ENCODE results near the gene MKNK1.

The MKNK1 gene

DNA sequence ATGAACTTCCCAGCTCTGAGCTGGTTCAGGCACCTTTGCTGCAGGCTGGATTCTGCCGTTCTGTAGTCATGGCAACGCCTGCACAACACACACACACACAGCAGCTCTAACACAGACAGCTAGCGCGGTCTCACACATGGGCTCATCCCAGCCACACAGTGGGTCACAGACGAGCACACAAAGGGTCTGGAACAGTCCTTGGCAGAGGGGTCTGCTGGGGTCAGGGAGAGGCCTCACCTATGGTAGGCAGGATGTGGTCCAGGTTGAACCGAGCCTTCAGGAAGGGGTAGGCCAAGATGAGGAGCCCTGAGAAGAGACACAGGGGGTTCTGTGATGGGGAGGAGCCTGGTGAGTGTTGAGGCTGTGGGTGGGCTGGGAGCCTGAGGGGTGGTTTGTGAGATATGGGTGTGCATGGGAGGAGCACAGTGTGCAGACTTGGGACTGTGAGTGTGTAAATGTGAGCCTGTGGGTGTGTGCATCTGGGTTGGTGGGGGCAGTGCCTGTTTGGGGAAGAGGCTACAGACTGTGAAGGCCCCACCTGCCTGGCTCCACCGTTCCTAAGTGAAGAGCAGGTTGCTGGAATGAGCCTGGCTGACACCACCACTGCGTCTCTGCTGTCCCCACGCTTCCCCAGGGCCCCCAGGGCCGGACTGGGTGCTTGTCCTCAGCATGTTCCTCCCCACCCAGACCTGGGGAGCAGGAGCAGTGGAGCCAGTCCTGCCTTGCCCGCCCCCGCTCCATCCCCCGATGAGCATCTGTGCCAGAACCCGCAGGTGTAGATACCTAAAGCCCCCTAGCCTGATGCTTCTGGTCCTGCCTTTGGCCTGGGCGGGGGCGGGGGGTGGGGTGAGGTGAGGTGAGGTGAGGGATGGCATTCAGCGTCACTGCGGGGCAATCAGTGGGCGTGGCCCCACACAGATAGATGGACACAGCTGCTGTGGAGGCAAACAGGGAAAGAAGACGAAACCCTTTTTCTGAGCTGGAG, 54.1 kb downstream of the MKNK1 start:
- H3K9me3 Mint-ChIP-seq: no peaks in the 10 kb centered on the region
- peaks cover 28% of the 10 kb centered on the region for H3K4me1 Mint-ChIP-seq
- H3K4me3 Mint-ChIP-seq: peak overlapping the region; percentile 28
- peak; percentile 91 for ATAC-seq
- peak; percentile 30 to 66 for DNase-seq (ENCODE audit: low spot score in 2 of 2)
- H3K27ac Mint-ChIP-seq: peak overlapping the region; percentile 95
- peaks cover 10% of the 10 kb centered on the region for H3K36me3 Mint-ChIP-seq

DNA sequence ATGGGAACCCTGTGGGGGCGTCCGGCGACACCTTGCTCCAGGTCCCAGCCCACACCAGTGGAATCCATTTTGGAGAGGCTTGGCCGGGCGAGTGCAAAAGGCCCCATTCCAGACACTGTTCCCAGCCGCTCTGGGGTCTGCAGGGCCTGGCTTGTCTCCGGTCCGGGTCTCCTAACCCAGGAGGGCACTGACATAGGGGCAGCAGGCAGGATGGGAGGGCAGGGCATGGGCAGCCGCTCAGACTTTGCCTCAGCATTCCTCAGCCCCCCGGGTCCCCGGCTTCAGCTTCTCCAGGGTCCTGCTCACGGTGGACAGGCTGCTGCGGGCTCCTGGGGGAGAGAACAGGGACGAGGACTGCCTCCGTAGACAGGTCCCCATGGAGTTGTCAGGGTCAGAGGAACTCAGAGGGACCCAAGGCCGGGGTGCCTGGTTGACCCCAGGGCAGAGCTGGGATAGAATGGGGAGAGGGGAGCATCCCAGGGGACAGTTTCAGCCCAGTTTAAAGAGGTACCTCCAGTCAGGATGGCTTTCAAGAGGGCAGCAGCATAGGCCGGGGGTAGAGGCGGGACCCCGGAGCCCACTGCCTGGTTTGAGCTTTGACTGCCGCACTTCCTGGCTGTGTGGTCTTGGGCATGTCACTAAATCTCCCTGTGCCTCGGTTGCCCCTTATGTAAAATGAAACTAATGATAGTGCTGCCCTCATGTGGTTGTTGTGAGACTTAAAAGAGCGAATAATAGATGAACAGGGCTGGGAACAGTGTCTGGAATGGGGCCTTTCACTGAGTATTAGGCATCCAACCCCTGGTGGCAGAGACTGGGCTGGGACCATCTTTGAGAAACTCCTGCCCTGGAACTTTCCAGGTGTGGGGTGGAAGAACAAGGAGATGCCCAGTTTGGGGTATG, 56.3 kb downstream of the MKNK1 start:
- H3K4me3 Mint-ChIP-seq: no peak overlapping the region
- H3K27ac Mint-ChIP-seq: peak overlapping the region; percentile 95
- DNase-seq (ENCODE audit: low spot score in 2 of 2) (no peak), ATAC-seq (peak; percentile 27)
- H3K4me1 Mint-ChIP-seq: peaks cover 38% of the 10 kb centered on the region
- peaks cover 10% of the 10 kb centered on the region for H3K36me3 Mint-ChIP-seq
- no peaks in the 10 kb centered on the region for H3K9me3 Mint-ChIP-seq

DNA sequence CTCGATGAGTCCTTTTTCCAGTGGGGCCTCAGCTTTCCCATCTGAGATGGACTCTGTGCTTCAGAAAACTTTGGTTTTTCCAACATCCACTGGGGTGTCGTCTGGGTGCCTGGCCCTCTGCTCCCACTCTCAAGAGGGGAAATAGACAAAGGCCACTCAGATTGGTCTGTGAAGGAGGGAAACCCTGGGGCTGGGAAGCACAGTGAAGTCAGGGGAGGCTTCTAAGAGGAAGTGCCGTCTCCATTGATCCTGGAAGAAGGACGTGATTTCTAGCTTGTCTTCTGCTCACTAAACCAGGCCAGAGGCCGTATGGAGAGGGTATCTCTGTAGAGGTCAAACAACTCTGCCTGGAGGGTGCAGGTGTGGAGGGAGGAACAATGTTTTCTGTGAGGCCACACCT, 57.9 kb downstream of the MKNK1 start:
- DNase-seq (ENCODE audit: low spot score in 2 of 2) (no peak), ATAC-seq (no peak)
- H3K4me3 Mint-ChIP-seq: no peak overlapping the region
- H3K27ac Mint-ChIP-seq: no peak overlapping the region
- no peaks in the 10 kb centered on the region for H3K9me3 Mint-ChIP-seq
- peaks cover 10% of the 10 kb centered on the region for H3K36me3 Mint-ChIP-seq
- peaks cover 38% of the 10 kb centered on the region for H3K4me1 Mint-ChIP-seq

DNA sequence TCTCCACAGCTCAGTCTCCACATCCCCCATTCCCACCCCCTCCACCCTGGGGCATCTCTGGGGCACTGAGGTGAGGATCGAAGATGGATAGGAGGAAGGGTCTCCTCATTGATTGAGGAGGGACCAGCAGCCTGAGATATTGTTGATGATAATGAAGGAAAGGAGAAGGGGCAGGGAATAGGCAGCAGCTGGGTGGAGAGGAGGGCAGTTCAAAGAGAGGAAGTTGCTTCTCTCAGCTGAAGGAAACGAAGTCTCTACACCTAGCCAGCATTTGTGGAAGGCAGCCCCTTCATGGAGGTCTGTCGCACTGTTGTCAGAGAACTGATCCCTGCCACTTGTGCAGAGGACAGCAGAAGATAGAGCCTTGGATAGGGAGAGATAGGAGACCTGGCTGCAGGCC, 58.3 kb downstream of the MKNK1 start:
- Mint-ChIP-seq H3K27ac (no peak overlapping the region), H3K36me3 (peaks cover 10% of the 10 kb centered on the region)
- ATAC-seq: no peak

DNA sequence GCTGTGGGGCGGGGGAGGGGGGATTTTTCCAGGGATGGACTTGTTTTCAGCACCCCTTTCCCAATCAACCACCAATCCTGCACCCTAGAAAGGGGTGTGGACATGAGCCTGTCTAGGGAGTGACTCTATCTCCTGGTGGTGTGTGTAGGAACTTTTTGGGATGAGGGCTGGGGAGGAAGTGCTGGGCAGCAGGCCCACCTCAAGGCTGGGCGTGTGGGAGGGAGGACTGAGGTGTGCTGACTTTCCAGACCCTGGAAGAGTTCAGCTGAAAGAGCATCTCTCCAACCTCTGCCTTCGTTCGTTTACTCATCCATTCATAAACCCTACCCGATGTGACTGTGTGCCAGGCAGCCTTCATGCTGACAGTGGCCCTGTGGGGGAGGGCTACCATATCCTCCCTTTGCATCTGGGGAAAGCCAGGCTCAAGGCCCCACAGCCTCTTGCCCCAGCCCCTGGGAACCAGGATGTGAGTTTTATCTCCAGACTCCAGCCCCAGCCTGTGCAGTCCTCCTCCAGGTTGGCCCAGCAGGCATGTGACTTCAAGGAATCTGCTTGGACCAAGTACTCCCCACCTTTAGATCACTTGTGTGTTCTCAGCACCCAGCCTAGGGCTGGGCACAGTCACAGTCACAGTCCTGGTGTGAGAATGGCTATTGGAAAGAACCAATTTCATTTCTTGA, 59.4 kb downstream of the MKNK1 start:
- Mint-ChIP-seq H3K36me3 (peaks cover 6% of the 10 kb centered on the region), H3K4me3 (no peak overlapping the region), H3K27ac (no peak overlapping the region), H3K4me1 (peaks cover 24% of the 10 kb centered on the region), H3K9me3 (no peaks in the 10 kb centered on the region)
- DNase-seq (ENCODE audit: low spot score in 2 of 2) (no peak), ATAC-seq (no peak)

More for the DNA sequence above, 58.3 kb downstream of the MKNK1 start:
- H3K4me1 Mint-ChIP-seq: peaks cover 35% of the 10 kb centered on the region
- H3K9me3 Mint-ChIP-seq: no peaks in the 10 kb centered on the region
- H3K4me3 Mint-ChIP-seq: no peak overlapping the region
- DNase-seq (ENCODE audit: low spot score in 2 of 2): no peak

DNA sequence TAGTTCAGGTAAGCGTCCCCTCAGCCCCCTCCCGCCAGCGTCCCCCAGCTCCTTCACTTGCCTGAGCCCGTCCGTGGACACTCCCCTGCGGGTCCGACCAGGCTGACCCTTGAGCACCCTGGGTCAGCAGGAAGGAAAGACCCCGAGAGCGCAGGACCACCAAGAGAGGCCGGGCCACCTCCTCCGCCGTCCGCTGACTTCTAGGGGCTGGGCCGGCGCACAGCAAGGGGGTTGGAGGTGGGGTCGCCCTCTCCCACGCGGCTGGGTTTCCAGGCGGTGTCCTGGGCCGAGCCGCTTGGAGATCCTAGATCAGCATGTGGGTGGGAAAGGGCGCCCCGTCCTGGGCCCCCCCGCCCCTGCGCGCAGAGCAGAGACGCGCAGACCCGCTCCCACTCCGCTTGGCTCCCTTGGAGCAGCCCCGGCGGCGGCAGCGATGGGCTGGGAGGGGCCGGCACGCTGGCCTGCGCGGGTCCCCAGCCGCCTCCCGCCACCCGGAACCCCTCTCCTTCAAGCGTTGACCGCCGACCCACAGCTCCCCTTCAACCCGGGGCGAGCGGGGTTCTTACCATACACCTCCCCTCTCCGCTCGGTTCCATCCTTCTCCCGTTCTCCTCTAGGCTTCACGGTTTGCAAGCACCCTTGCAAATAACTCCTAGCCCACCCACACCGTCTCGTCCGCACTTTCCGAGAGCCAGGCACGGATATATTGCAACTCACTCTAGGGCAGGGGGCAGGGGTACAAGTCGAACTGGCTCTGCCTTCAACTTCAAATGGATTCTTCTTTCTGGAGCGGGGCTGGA, 60.1 kb downstream of the MKNK1 start:
- Mint-ChIP-seq H3K27ac (no peak overlapping the region), H3K9me3 (no peaks in the 10 kb centered on the region), H3K36me3 (no peaks in the 10 kb centered on the region), H3K4me3 (no peak overlapping the region), H3K4me1 (peaks cover 17% of the 10 kb centered on the region)
- ATAC-seq (no peak), DNase-seq (ENCODE audit: low spot score in 2 of 2) (no peak)

DNA sequence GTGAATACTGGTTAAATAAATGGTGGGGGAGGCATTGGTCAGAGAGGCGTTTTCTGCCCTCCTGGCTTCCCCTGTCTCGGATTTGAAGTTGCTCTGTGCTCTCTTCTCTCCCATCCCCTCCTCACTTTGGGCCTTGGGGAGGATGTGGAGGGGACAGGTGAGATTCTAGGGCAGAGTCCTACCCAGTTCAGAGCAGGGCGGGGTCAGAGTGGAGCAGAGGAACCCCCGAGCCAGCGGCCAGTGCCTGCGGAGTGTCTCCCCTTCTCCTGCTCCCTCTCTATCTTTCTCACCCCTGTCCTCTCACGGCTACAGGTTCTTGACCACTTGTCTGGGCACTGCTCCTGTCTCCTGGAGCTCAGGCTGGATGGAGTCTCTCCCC, 60.7 kb downstream of the MKNK1 start:
- no peak overlapping the region for H3K27ac Mint-ChIP-seq
- H3K36me3 Mint-ChIP-seq: no peaks in the 10 kb centered on the region
- ATAC-seq: no peak
- H3K4me3 Mint-ChIP-seq: no peak overlapping the region
- no peaks in the 10 kb centered on the region for H3K9me3 Mint-ChIP-seq
- H3K4me1 Mint-ChIP-seq: peaks cover 17% of the 10 kb centered on the region
- DNase-seq (ENCODE audit: low spot score in 2 of 2): no peak

DNA sequence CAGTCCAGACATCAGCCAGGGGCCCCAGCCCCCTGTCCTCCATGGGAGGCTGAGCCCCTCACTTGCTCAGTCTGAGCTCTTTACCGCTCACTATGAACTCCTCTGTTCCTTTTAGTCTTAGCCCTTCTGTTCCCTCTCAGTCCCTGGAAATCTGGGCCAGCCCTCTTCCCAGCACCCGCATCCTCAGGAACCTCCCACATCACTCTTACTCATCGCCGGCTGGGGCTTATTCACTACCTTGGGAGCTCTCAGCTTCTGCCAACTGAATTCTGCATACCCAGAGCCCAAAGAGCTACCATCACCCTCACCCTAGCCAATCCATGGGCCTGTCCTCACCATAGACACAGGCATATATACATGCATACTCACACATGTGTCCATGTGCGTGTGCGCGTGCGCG, 64.1 kb downstream of the MKNK1 start:
- H3K4me1 Mint-ChIP-seq: peaks cover 11% of the 10 kb centered on the region
- DNase-seq (ENCODE audit: low spot score in 2 of 2): no peak
- no peak overlapping the region for H3K27ac Mint-ChIP-seq
- H3K9me3 Mint-ChIP-seq: no peaks in the 10 kb centered on the region
- ATAC-seq: no peak
- no peaks in the 10 kb centered on the region for H3K36me3 Mint-ChIP-seq
- no peak overlapping the region for H3K4me3 Mint-ChIP-seq

DNA sequence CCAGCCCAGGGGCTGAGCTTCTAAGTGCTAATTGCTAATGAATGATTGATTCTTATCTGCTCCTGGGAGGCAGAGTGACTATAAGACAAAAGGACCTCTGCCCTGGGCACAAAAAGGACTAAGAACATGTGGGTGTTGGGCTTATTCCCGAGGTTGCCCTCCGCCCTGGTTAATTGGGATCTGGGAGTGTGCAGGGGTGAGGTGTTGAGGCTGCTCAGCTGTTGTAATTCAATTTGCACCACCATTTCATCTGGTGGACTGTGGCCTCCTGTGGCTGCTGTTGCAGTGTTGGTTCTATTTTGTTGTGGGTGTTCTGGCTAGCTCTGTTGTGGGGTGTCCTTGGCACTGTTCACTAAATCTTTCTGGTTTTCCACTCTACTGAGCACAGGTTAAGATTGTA, 65.9 kb downstream of the MKNK1 start:
- peaks cover 6% of the 10 kb centered on the region for H3K4me1 Mint-ChIP-seq
- no peaks in the 10 kb centered on the region for H3K36me3 Mint-ChIP-seq
- no peak overlapping the region for H3K27ac Mint-ChIP-seq
- H3K9me3 Mint-ChIP-seq: no peaks in the 10 kb centered on the region
- no peak for ATAC-seq
- no peak for DNase-seq (ENCODE audit: low spot score in 2 of 2)
- no peak overlapping the region for H3K4me3 Mint-ChIP-seq

DNA sequence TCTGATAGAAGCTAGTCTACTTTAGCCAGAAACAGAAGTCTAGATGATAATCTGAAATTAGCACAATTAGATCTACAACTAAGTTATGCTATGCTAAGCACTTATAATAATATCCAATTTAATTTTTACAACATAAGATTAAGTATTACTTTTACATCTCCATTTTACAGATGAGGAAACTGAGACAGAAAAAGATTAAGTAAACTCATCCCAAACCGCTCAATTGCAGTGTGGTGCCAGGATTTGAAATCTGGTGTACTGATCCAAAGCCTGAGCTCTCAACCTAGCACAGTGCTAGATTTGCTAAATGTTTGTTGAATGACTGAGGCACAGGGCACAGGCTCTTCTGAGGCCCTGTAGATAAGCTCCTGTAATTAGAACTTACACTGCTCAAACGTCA, 66.4 kb downstream of the MKNK1 start:
- Mint-ChIP-seq H3K27ac (peak overlapping the region; percentile 7), H3K36me3 (no peaks in the 10 kb centered on the region), H3K9me3 (no peaks in the 10 kb centered on the region), H3K4me3 (no peak overlapping the region), H3K4me1 (peaks cover 7% of the 10 kb centered on the region)
- ATAC-seq: no peak
- DNase-seq (ENCODE audit: low spot score in 2 of 2): no peak

DNA sequence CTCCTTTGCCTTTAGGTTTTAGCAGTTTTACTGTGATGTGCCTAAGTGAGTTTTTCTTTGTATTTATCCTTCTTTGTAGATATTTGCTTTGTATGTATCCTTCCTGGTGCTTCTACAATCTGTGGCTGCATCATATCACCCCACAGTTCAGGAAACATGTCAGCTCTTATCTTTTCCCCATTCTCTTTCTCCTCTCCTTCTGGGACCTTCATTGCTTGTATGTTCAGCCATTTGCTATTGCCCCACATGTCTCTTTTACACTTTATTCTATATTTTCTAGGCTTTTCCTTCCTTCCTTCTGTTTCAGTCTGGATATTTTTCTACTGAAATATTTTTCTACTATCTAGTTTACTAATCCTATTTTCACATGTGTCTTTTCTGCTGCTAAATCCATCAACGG, 67.5 kb downstream of the MKNK1 start:
- H3K9me3 Mint-ChIP-seq: no peaks in the 10 kb centered on the region
- ATAC-seq (no peak), DNase-seq (ENCODE audit: low spot score in 2 of 2) (no peak)
- H3K36me3 Mint-ChIP-seq: no peaks in the 10 kb centered on the region
- H3K4me3 Mint-ChIP-seq: no peak overlapping the region
- no peak overlapping the region for H3K27ac Mint-ChIP-seq
- peaks cover 18% of the 10 kb centered on the region for H3K4me1 Mint-ChIP-seq

DNA sequence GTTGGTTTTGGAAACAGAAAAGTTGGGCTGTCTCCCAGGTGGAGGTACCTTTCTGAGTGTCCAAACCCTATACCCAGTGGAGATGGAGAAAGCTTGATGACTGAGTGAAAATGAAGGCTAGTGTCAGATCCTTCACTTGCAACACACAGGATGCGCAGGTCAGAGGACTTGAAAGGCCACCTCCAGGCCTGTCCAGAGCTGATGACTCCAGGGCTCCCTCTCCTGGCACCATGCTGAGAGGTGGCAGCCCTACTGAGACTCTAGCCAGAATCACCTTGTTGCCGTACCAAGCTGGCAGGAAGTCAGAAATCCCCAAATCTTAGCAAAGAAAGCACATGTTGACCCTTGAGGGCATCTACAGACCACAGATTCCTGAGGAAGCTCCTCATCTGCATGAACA, 69.0 kb downstream of the MKNK1 start:
- peak; percentile 38 for ATAC-seq
- Mint-ChIP-seq H3K36me3 (no peaks in the 10 kb centered on the region), H3K27ac (no peak overlapping the region), H3K9me3 (no peaks in the 10 kb centered on the region), H3K4me3 (no peak overlapping the region), H3K4me1 (peaks cover 19% of the 10 kb centered on the region)
- DNase-seq (ENCODE audit: low spot score in 2 of 2): peak in 1 of 2 donors; percentile 71

DNA sequence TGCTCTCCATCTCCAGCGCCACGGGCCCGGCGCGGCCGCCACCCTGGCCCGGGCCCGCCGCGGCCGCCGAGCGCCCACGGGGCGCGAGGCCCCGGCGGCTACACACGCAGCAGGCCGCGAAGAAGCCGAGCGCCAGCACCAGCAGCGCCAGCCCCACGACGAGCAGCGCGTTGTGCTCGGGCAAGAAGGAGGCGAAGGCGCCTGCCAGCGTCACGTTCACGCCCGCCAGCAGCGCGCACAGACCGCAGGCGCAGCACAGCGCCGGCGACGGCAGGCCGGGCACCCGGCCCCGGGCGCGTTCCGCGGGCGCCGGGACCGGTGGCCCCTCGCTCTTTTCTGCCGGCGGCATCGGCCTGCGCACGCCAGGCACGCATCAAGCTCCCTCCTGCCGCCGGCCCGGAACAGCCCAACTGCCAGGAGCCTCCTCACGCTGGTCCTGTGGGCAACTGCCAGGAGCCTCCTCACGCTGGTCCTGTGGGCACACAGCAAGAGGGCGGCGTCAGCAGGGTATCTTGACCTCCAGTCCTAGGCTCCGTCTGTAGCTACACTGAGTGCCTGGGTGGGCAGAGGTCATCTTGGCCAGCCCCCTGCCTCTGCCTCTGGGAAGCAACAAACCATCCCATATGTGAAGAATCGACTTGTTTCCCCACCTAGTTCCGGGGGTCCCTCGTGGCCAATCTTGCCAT, 70.7 kb downstream of the MKNK1 start:
- H3K4me3 Mint-ChIP-seq: peak overlapping the region; percentile 71
- DNase-seq (ENCODE audit: low spot score in 2 of 2) (peak in 1 of 2 donors; percentile 72), ATAC-seq (peak; percentile 69)
- peaks cover 31% of the 10 kb centered on the region for H3K4me1 Mint-ChIP-seq
- H3K9me3 Mint-ChIP-seq: no peaks in the 10 kb centered on the region
- no peak overlapping the region for H3K27ac Mint-ChIP-seq
- H3K36me3 Mint-ChIP-seq: no peaks in the 10 kb centered on the region

All from stimulated activated effector memory CD8-positive, alpha-beta T cell treated with anti-CD3 and anti-CD28 coated beads, Interleukin-12 subunit alpha, Interleukin-12 subunit beta, amount 100 ng/mL, for 72 hours (primary cell).